Peyer's patch (tissue), 4 donors: Measurements from ENCODE around the gene SPATC1L.

ENCODE experiments used
- POLR2A ChIP-seq, 2 donors: fragments of 450-650 bp; IDR thresholded peaks; one replicate each; pipeline ENCODE4 v1.5.1; 2017; ENCODE audit warnings: antibody characterized with exemption in 2 of 2, mild to moderate bottlenecking in 2 of 2, moderate library complexity in 2 of 2
- TF ChIP-seq, protein P1 (sequence below), 6 experiments: fragments of 450-650 bp in 4 of 6; fragments of 200-600 bp in 2 of 6; sonication (generic) in 1 of 6; IDR thresholded peaks; one replicate each; pipeline ENCODE4 v1.5.1; 2017 to 2019; ENCODE audit warnings: antibody characterized with exemption in 6 of 6, mild to moderate bottlenecking in 3 of 6, moderate library complexity in 1 of 6

DNA sequence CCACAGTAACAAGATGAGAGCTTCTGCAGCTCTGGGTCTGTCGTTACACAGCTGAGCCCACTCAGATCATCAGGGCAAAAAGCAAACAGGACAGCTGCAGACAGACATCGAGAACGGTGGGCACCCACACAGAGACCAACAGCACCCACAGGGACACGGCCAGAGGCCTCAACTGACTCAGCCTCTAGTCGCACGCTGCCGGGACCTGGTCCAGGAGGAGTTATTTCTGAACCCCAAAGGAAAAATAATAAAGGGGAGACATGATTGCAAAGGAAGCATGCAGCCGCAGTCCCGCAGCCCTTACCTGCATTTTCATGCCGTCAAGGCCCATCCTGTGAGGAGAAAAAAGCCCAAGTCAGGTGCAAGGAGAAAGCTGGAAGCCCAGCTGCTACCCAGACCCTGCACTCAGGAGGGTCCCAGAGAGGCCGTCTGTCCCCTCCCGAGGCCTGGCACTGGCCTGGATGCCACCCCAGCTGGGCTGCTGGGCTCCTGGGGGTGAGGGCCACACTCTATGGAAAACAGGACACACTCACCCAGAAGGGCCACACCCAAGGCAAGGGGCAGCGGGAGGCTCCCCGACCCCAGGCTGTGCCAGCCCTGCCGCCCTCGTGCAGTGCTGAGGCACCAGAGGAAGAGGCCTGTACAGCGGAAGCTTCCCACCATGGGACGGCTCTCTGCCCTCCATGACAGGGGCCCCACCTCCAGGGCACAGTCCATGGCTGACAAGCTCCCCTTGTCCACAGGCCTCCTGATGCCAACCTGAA, 28.6 kb upstream of the SPATC1L start:
- TF ChIP-seq, protein P1, sequence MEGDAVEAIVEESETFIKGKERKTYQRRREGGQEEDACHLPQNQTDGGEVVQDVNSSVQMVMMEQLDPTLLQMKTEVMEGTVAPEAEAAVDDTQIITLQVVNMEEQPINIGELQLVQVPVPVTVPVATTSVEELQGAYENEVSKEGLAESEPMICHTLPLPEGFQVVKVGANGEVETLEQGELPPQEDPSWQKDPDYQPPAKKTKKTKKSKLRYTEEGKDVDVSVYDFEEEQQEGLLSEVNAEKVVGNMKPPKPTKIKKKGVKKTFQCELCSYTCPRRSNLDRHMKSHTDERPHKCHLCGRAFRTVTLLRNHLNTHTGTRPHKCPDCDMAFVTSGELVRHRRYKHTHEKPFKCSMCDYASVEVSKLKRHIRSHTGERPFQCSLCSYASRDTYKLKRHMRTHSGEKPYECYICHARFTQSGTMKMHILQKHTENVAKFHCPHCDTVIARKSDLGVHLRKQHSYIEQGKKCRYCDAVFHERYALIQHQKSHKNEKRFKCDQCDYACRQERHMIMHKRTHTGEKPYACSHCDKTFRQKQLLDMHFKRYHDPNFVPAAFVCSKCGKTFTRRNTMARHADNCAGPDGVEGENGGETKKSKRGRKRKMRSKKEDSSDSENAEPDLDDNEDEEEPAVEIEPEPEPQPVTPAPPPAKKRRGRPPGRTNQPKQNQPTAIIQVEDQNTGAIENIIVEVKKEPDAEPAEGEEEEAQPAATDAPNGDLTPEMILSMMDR (IDR thresholded peaks at IDR 0.05) = no peak
- TF ChIP-seq POLR2A (IDR thresholded peaks at IDR 0.05) = no peak
